IPS-15b (cell line): ENCODE data around the gene PDE7B.
"Not testable (repeated sequence)": the region's sequence is repeated elsewhere in the genome, so short reads cannot be mapped to it uniquely, and the experiment has no call there.

Experiments used
- H3K27me3 ChIP-seq: one replicate; pipeline ENCODE4 v1.6.1; 2013; ENCODE audit warnings: low read length; ENCODE audit not compliant: control insufficient read depth, insufficient read depth
- H3K36me3 ChIP-seq: one replicate; pipeline ENCODE4 v1.6.1; 2013; ENCODE audit warnings: low read length; ENCODE audit not compliant: control insufficient read depth, insufficient read depth
- H3K4me1 ChIP-seq: one replicate; pipeline ENCODE4 v1.6.1; 2013; ENCODE audit warnings: mild to moderate bottlenecking, low read length; ENCODE audit not compliant: control insufficient read depth, insufficient read depth
- H3K4me3 ChIP-seq: one replicate; pipeline ENCODE4 v1.5.1; 2013; ENCODE audit warnings: low read depth, low read length
- H3K9ac ChIP-seq: one replicate; pipeline ENCODE4 v1.6.1; 2013; ENCODE audit warnings: low read depth, mild to moderate bottlenecking, low read length
- H3K9me3 ChIP-seq: one replicate; pipeline ENCODE4 v1.6.1; 2013; ENCODE audit warnings: mild to moderate bottlenecking, low read length; ENCODE audit not compliant: control insufficient read depth, insufficient read depth

PDE7B gene

GRCh38 chr6:136105797-136106196 is 254.3 kb downstream of the PDE7B start:
- H3K4me3 ChIP-seq, H3K36me3 ChIP-seq, H3K9ac ChIP-seq, H3K9me3 ChIP-seq: not testable (repeated sequence)
- H3K4me1 ChIP-seq = peaks cover 28% of the 10 kb centered on the region
- H3K27me3 ChIP-seq = peaks cover 50% of the 10 kb centered on the region

GRCh38 chr6:136108361-136108945 is 257.0 kb downstream of the PDE7B start:
- H3K9me3 ChIP-seq = no peaks in the 10 kb centered on the region
- H3K9ac ChIP-seq = no peak overlapping the region
- H3K4me1 ChIP-seq = peaks cover 12% of the 10 kb centered on the region
- H3K36me3 ChIP-seq = no peaks in the 10 kb centered on the region
- H3K27me3 ChIP-seq = peaks cover 31% of the 10 kb centered on the region
- no peak overlapping the region for H3K4me3 ChIP-seq

GRCh38 chr6:136111831-136112230 is 260.3 kb downstream of the PDE7B start:
- no peak overlapping the region for H3K9ac ChIP-seq
- H3K4me1 ChIP-seq = no peaks in the 10 kb centered on the region
- no peaks in the 10 kb centered on the region for H3K9me3 ChIP-seq
- H3K4me3 ChIP-seq = no peak overlapping the region
- peaks cover 6% of the 10 kb centered on the region for H3K27me3 ChIP-seq
- no peaks in the 10 kb centered on the region for H3K36me3 ChIP-seq

DNA sequence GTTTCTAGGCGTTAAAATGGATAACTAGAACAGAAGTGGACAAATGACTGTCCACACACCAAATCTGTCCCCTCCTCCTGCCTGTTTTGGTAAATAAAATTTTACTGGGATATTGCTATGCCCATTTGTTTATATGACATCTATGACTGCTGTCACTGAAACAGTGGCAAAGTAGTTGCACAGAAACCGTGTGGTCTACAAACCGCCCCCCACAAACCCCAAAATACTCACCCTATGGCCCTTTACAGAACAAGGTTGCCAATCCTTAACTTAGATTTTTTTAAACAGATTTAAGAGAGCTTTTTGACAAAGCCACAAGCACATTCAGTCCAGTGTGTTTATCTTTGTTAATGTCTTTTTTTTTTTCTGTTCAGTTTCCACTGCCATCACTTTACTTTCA is 260.8 kb downstream of the PDE7B start:
- H3K4me3 ChIP-seq = no peak overlapping the region
- no peak overlapping the region for H3K9ac ChIP-seq
- H3K9me3 ChIP-seq = no peaks in the 10 kb centered on the region
- no peaks in the 10 kb centered on the region for H3K36me3 ChIP-seq
- H3K4me1 ChIP-seq = no peaks in the 10 kb centered on the region
- H3K27me3 ChIP-seq = peaks cover 2% of the 10 kb centered on the region

DNA sequence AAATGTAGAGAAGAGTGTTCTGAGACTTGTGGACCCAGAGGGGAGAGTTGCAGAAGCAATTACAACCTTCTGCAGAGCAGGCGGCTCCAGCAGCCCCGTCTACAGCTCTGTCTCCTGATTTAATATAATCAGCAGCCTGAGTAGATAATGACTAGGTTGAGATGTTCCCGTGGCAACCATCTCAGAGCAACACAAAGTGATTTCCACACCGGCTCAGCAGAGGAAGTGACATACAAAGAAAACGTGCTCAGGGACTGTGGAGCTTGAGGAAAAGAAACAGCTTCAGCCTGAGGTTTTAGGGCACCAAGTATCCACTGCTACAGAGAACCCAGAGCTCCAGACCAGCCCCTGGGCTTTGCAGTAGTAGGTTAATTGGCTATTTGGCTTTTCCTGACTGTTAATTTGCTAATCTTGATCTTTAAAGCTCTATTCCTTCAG is 262.3 kb downstream of the PDE7B start:
- Histone ChIP-seq H3K9ac (no peak overlapping the region), H3K27me3 (no peaks in the 10 kb centered on the region), H3K4me3 (no peak overlapping the region), H3K4me1 (no peaks in the 10 kb centered on the region), H3K36me3 (no peaks in the 10 kb centered on the region), H3K9me3 (no peaks in the 10 kb centered on the region)

- H3K9me3 ChIP-seq = no peaks in the 10 kb centered on the region
- H3K9ac ChIP-seq = no peak overlapping the region
- H3K36me3 ChIP-seq = no peaks in the 10 kb centered on the region
- H3K4me1 ChIP-seq = no peaks in the 10 kb centered on the region
- no peaks in the 10 kb centered on the region for H3K27me3 ChIP-seq
- H3K4me3 ChIP-seq = no peak overlapping the region
Observed at GRCh38 chr6:136114661-136115060, 263.2 kb downstream of the PDE7B start.

DNA sequence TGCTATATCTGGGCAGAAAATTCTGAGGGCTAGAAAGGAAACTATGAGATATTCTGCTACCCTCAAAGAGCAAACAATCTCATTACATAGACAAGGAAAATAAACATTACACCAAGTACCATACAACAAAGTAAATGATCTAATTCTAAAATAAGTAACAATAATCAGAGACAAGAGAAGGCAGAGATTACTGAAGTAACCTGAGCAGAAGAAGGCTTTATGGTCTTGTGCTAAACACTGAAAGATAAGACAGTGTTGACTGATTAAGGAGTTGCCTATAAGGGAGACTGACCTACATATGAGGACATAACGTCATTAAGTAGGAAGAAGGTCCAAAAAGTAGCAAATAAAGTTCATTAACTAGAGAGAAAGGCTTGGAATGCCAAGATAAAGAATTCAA is 264.4 kb downstream of the PDE7B start:
- Histone ChIP-seq H3K9ac (no peak overlapping the region), H3K4me3 (no peak overlapping the region), H3K36me3 (no peaks in the 10 kb centered on the region), H3K4me1 (no peaks in the 10 kb centered on the region), H3K27me3 (no peaks in the 10 kb centered on the region), H3K9me3 (no peaks in the 10 kb centered on the region)

GRCh38 chr6:136117081-136117480 is 265.6 kb downstream of the PDE7B start:
- Histone ChIP-seq H3K9me3 (no peaks in the 10 kb centered on the region), H3K9ac (no peak overlapping the region), H3K36me3 (no peaks in the 10 kb centered on the region), H3K4me1 (no peaks in the 10 kb centered on the region), H3K4me3 (no peak overlapping the region), H3K27me3 (no peaks in the 10 kb centered on the region)

GRCh38 chr6:136118787-136119186 is 267.3 kb downstream of the PDE7B start:
- no peaks in the 10 kb centered on the region for H3K4me1 ChIP-seq
- no peak overlapping the region for H3K9ac ChIP-seq
- H3K36me3 ChIP-seq = no peaks in the 10 kb centered on the region
- H3K4me3 ChIP-seq = no peak overlapping the region
- no peaks in the 10 kb centered on the region for H3K9me3 ChIP-seq
- no peaks in the 10 kb centered on the region for H3K27me3 ChIP-seq

DNA sequence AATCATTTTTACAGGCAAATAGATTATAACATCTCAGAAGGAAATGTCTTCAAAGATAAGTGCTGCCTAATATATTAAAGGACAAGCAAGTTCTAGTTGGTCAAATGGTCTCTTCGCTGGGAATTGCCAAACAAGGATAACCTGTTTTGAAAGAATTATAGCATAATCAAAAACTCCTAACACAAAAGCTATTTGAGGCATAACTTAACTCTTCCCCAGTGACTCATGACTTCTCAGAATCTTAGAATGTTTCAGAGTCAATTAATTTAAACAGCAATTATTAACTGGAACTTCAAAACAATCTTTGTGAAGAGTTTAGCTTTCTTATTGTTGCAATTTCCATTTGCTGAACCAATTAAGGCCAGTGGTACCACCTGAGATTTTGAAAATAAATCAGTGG is 272.0 kb downstream of the PDE7B start:
- Histone ChIP-seq H3K36me3 (no peaks in the 10 kb centered on the region), H3K27me3 (no peaks in the 10 kb centered on the region), H3K4me1 (no peaks in the 10 kb centered on the region)

GRCh38 chr6:136125585-136125984 is 274.1 kb downstream of the PDE7B start:
- no peaks in the 10 kb centered on the region for H3K9me3 ChIP-seq
- no peak overlapping the region for H3K4me3 ChIP-seq

More for the DNA sequence above, 272.0 kb downstream of the PDE7B start:
- Histone ChIP-seq H3K4me3 (no peak overlapping the region), H3K9ac (no peak overlapping the region), H3K9me3 (no peaks in the 10 kb centered on the region)

GRCh38 chr6:136127873-136128272 is 276.4 kb downstream of the PDE7B start:
- no peaks in the 10 kb centered on the region for H3K9me3 ChIP-seq
- no peak overlapping the region for H3K9ac ChIP-seq
- H3K4me3 ChIP-seq = no peak overlapping the region
- no peaks in the 10 kb centered on the region for H3K4me1 ChIP-seq
- H3K27me3 ChIP-seq = no peaks in the 10 kb centered on the region
- no peaks in the 10 kb centered on the region for H3K36me3 ChIP-seq

More at GRCh38 chr6:136125585-136125984, 274.1 kb downstream of the PDE7B start:
- Histone ChIP-seq H3K36me3 (no peaks in the 10 kb centered on the region), H3K27me3 (no peaks in the 10 kb centered on the region), H3K9ac (no peak overlapping the region), H3K4me1 (no peaks in the 10 kb centered on the region)
